SK-N-SH treated with all-trans-retinoic acid at 6 μM for 48 hours (cell line): ENCODE data around the gene FAM25A.

ENCODE experiments used
- ARNTL ChIP-seq: fragments of 450-650 bp; formaldehyde crosslinking; IDR thresholded peaks from 2 replicates; pipeline ENCODE4 v1.5.0; 2020; ENCODE audit warnings: low read depth, mild to moderate bottlenecking, moderate library complexity, borderline replicate concordance
- GLIS3 ChIP-seq: fragments of 250-450 bp; sonication (Bioruptor Pico); IDR thresholded peaks from 2 replicates; pipeline ENCODE4 v1.5.0; 2020; ENCODE audit warnings: mild to moderate bottlenecking, moderate library complexity
- OSR1 ChIP-seq: fragments of 250-450 bp; sonication (Bioruptor Pico); IDR thresholded peaks from 2 replicates; pipeline ENCODE4 v1.8.0; 2022; ENCODE audit warnings: moderate library complexity, mild to moderate bottlenecking, inconsistent platforms
- TF ChIP-seq, protein P1 (sequence below): fragments of 250-450 bp; sonication (Bioruptor Pico); IDR thresholded peaks from 2 replicates; pipeline ENCODE4 v1.5.1; 2020; ENCODE audit warnings: low read depth, mild to moderate bottlenecking, moderate library complexity

- TF ChIP-seq GLIS3 (CRISPR knock-in tag) (no peak), ARNTL (no peak), OSR1 (CRISPR knock-in tag) (no peak)
- TF ChIP-seq, protein P1, sequence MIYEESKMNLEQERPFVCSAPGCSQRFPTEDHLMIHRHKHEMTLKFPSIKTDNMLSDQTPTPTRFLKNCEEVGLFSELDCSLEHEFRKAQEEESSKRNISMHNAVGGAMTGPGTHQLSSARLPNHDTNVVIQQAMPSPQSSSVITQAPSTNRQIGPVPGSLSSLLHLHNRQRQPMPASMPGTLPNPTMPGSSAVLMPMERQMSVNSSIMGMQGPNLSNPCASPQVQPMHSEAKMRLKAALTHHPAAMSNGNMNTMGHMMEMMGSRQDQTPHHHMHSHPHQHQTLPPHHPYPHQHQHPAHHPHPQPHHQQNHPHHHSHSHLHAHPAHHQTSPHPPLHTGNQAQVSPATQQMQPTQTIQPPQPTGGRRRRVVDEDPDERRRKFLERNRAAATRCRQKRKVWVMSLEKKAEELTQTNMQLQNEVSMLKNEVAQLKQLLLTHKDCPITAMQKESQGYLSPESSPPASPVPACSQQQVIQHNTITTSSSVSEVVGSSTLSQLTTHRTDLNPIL: no peak
Observed at GRCh38 chr10:87059401-87059800, 39.3 kb downstream of the FAM25A start.
